DOHH2 (cell line): Measurements from ENCODE around the gene IL6R.

Experiments
- H3F3A ChIP-seq: fragments of 200-600 bp; sonication (generic), shearing (Covaris generic); 2 replicates; pipeline ENCODE4 v1.6.0; 2016; ENCODE audit warnings: antibody characterized with exemption, mild to moderate bottlenecking; ENCODE audit not compliant: control insufficient read depth, insufficient read depth
- H3K27ac ChIP-seq: fragments of 200-600 bp; sonication (generic); 2 replicates; pipeline ENCODE4 v1.5.1; 2014; ENCODE audit warnings: low read depth, mild to moderate bottlenecking, low read length, moderate library complexity
- H3K27me3 ChIP-seq: fragments of 200-600 bp; sonication (generic); 2 replicates; pipeline ENCODE4 v1.6.1; 2014; ENCODE audit warnings: mild to moderate bottlenecking, low read length, mixed read lengths; ENCODE audit not compliant: control insufficient read depth
- H3K36me3 ChIP-seq: fragments of 200-600 bp; sonication (generic); 2 replicates; pipeline ENCODE4 v1.6.1; 2014; ENCODE audit warnings: mild to moderate bottlenecking, low read length, moderate library complexity, mixed read lengths; ENCODE audit not compliant: control insufficient read depth
- H3K4me1 ChIP-seq: fragments of 200-600 bp; sonication (generic); 2 replicates; pipeline ENCODE4 v1.6.1; 2014; ENCODE audit warnings: mild to moderate bottlenecking, low read length, mixed read lengths; ENCODE audit not compliant: control insufficient read depth
- H3K4me2 ChIP-seq: fragments of 200-600 bp; sonication (generic); 2 replicates; pipeline ENCODE4 v1.6.0; 2014; ENCODE audit warnings: mild to moderate bottlenecking, low read length, moderate library complexity
- H3K4me3 ChIP-seq: fragments of 200-600 bp; sonication (generic); 2 replicates; pipeline ENCODE4 v1.5.1; 2014; ENCODE audit warnings: mild to moderate bottlenecking, low read length, mixed read lengths
- H3K79me2 ChIP-seq: fragments of 200-600 bp; sonication (generic); 2 replicates; pipeline ENCODE4 v1.6.1; 2014; ENCODE audit warnings: mild to moderate bottlenecking, low read length, mixed read lengths; ENCODE audit not compliant: control insufficient read depth
- H3K9me2 ChIP-seq: fragments of 200-600 bp; sonication (generic); replicated peaks from 2 replicates; pipeline ENCODE4 v1.6.1; 2014; ENCODE audit warnings: mild to moderate bottlenecking, low read length, mixed read lengths; ENCODE audit not compliant: control insufficient read depth
- H3K9me3 ChIP-seq: fragments of 200-600 bp; sonication (generic); 2 replicates; pipeline ENCODE4 v1.6.1; 2014; ENCODE audit warnings: antibody characterized with exemption, low read length, mixed read lengths; ENCODE audit not compliant: control insufficient read depth, insufficient read depth
- H4K20me1 ChIP-seq: fragments of 200-600 bp; sonication (generic); 2 replicates; pipeline ENCODE4 v1.6.0; 2014; ENCODE audit warnings: low read depth, mild to moderate bottlenecking, antibody characterized with exemption, low read length, moderate library complexity; ENCODE audit not compliant: control insufficient read depth, insufficient read depth
- EZH2phosphoT487 ChIP-seq: fragments of 200-600 bp; sonication (generic); IDR thresholded peaks from 2 replicates; pipeline ENCODE4 v1.6.1; 2017; ENCODE audit warnings: borderline replicate concordance, mild to moderate bottlenecking, antibody characterized with exemption, low read length, moderate library complexity, mixed read lengths
- TF ChIP-seq, protein P1 (sequence below): fragments of 200-600 bp; sonication (generic); IDR thresholded peaks from one replicate; pipeline ENCODE4 v1.5.1; 2014; ENCODE audit warnings: antibody characterized with exemption, mild to moderate bottlenecking, low read depth, low read length; ENCODE audit not compliant: poor library complexity, severe bottlenecking

The IL6R gene

DNA sequence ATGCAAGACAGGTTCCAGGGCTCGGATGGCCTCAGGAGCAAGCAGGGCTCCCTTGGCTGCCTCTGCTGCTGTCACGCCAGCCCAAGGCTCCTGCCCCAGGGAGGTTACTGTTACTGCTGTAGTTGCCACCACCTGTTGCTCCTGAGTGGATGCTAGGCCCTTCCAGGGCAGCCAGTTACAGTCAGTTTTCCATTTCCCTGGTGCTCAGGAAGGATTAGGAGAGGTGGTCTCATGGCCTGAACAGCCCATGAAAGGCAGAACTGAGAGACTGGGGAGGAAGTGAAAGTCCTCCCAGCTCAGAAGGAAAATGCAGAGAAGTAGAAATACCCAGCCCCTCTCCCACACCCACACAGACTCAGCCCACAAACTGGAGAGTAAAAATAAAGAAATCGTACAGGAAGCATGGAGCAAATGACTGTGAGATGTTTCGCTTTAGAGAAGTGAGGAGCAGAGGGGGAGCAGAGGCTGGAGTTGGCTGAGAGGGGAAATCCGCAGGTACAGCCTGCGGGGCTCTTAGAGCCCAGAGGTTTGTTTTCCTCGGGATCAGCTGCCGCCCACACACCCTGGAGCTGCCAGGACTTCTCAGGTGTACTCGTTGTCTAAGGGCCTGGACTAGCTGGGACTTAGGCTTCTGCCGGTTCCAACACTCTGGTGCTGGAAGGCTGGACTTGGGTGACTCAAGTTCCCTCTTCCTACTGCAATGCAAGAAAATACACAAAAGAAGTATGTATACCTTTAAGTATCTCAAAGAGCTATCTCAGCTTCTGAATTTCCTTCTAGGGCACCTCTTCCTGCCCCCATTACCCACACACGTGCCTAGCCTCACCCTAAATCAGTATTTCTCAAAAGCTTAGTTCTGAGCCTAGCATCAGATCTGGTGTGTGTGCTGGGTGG lies 2.3 kb downstream of the IL6R start:
- Histone ChIP-seq H3F3A (peaks cover 13% of the 10 kb centered on the region), H3K4me1 (peaks cover 71% of the 10 kb centered on the region), H3K4me3 (peak overlapping the region; percentile 48), H3K4me2 (peak overlapping the region; percentile 88), H3K9me3 (no peaks in the 10 kb centered on the region), H3K9me2 (no peaks in the 10 kb centered on the region), H3K79me2 (no peaks in the 10 kb centered on the region), H4K20me1 (peaks cover 7% of the 10 kb centered on the region; the same call in 1 of the 2 replicates), H3K36me3 (no peaks in the 10 kb centered on the region), H3K27me3 (peaks cover 39% of the 10 kb centered on the region), H3K27ac (peak overlapping the region; percentile 30)
- TF ChIP-seq, protein P1, sequence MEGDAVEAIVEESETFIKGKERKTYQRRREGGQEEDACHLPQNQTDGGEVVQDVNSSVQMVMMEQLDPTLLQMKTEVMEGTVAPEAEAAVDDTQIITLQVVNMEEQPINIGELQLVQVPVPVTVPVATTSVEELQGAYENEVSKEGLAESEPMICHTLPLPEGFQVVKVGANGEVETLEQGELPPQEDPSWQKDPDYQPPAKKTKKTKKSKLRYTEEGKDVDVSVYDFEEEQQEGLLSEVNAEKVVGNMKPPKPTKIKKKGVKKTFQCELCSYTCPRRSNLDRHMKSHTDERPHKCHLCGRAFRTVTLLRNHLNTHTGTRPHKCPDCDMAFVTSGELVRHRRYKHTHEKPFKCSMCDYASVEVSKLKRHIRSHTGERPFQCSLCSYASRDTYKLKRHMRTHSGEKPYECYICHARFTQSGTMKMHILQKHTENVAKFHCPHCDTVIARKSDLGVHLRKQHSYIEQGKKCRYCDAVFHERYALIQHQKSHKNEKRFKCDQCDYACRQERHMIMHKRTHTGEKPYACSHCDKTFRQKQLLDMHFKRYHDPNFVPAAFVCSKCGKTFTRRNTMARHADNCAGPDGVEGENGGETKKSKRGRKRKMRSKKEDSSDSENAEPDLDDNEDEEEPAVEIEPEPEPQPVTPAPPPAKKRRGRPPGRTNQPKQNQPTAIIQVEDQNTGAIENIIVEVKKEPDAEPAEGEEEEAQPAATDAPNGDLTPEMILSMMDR, result no peak
- TF ChIP-seq EZH2phosphoT487, result no peak

DNA sequence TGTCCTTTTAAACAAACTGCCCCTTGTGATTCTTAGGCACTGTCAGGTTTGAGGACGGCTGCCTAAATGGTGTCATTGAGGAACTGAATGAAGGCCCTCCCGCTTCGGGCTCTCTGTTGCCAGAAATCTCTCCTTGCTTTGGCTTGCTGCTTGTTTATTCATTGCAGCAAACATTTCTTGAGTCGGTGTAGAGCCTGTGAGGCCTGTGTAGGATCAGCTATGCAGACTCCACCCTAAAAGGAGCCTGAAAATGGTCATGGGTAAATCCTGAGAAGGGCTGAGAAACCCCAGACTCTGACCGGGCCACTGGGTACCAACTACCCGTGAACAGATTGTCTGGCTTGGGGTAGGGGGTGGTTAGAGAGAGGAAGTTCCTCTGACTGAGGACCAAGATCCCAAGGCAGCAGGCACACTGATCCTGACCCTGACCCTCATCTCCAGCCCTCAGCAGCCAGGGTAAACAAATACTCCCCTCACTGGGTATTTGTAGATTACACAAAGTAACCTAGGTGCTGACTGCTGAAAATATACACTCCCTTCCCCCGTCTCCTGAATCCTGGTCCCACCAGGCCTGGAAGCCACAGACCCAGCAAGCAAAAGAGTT lies 3.1 kb downstream of the IL6R start:
- peak overlapping the region; percentile 30; the same call in 1 of the 2 replicates for H3K27ac ChIP-seq

DNA sequence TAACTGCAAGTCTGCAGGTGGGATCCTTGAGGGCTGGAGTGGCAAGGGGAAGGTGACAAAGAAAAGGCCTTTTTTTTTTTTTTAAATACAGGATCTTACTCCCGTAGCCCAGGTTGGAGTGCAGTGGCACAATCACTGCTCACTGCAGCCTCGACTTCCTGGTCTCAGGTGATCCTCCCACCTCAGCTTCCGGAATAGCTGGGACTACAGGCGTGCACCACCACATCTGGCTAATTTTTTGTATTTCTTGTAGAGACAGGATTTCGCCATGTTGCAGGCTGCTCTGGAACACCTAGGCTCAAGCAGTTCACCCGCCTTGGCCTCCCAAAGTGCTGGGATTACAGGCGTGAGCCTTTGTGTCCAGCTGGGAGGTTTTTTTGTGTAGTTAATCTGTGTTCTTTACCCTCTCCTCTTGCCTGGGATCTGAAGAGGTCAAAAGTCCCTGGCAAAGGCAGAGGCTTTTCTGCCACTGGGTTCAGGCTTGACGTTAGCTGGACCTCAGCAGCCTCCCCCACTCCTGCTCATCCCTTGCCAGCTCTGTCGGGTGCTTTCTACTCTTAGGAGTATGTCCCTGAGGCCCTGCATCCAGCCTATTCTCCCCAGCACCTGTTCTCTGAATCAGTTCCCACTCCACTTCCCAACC lies 5.2 kb downstream of the IL6R start:
- H3K79me2 ChIP-seq, result no peaks in the 10 kb centered on the region
- H4K20me1 ChIP-seq, result peaks cover 7% of the 10 kb centered on the region; the same call in 1 of the 2 replicates
- H3K9me2 ChIP-seq, result no peaks in the 10 kb centered on the region
- TF ChIP-seq, protein P1, result no peak
- no peak for TF ChIP-seq EZH2phosphoT487
- H3K4me3 ChIP-seq, result no peak overlapping the region
- H3K27me3 ChIP-seq, result peaks cover 18% of the 10 kb centered on the region
- no peak overlapping the region for H3K4me2 ChIP-seq
- H3K36me3 ChIP-seq, result no peaks in the 10 kb centered on the region
- H3K27ac ChIP-seq, result no peak overlapping the region
- no peaks in the 10 kb centered on the region for H3K9me3 ChIP-seq
- H3F3A ChIP-seq, result peaks cover 16% of the 10 kb centered on the region
- H3K4me1 ChIP-seq, result peaks cover 76% of the 10 kb centered on the region

More for the DNA sequence above, 3.1 kb downstream of the IL6R start:
- Histone ChIP-seq H3K27me3 (peaks cover 34% of the 10 kb centered on the region), H3K36me3 (no peaks in the 10 kb centered on the region), H3K9me3 (no peaks in the 10 kb centered on the region), H3F3A (peaks cover 16% of the 10 kb centered on the region), H3K4me1 (peaks cover 80% of the 10 kb centered on the region), H3K4me3 (peak overlapping the region; percentile 48), H3K9me2 (no peaks in the 10 kb centered on the region), H3K4me2 (peak overlapping the region; percentile 88), H3K79me2 (no peaks in the 10 kb centered on the region), H4K20me1 (peaks cover 7% of the 10 kb centered on the region; the same call in 1 of the 2 replicates)
- TF ChIP-seq EZH2phosphoT487, result no peak
- TF ChIP-seq, protein P1, result no peak
